Neural cell (in vitro differentiated cells): ENCODE results near the gene MCAM.
A peak's percentile ranks its signal among the peaks of the same experiment; 100 is the strongest.

ENCODE experiments used
- EP300 ChIP-seq: fragments of 450-650 bp; conservative IDR thresholded peaks from 2 replicates; pipeline ENCODE4 v1.6.1; 2014; ENCODE audit warnings: antibody characterized with exemption, mild to moderate bottlenecking, moderate library complexity; ENCODE audit not compliant: poor library complexity, severe bottlenecking
- EZH2 ChIP-seq: fragments of 200-600, 300-800 bp; shearing (Covaris generic), sonication (generic); IDR thresholded peaks from 2 replicates; pipeline ENCODE4 v1.6.1; 2014; ENCODE audit warnings: antibody characterized with exemption, low read length, borderline replicate concordance, mild to moderate bottlenecking; ENCODE audit not compliant: insufficient read depth, poor library complexity, severe bottlenecking
- POLR2AphosphoS5 ChIP-seq: IDR thresholded peaks from 2 replicates; pipeline ENCODE4 v1.6.1; 2012
- RAD21 ChIP-seq: fragments of 450-650 bp; conservative IDR thresholded peaks from 2 replicates; pipeline ENCODE4 v1.6.1; 2014; ENCODE audit warnings: antibody characterized with exemption, mild to moderate bottlenecking, moderate library complexity
- TF ChIP-seq, protein P1 (sequence below): fragments of 450-650 bp; IDR thresholded peaks from 2 replicates; pipeline ENCODE4 v1.5.1; 2014; ENCODE audit warnings: antibody characterized with exemption, mild to moderate bottlenecking, moderate library complexity; ENCODE audit not compliant: poor library complexity, severe bottlenecking
- TF ChIP-seq, protein P2 (sequence below): IDR thresholded peaks from 2 replicates; pipeline ENCODE4 v1.6.1; 2012; ENCODE audit warnings: borderline replicate concordance

DNA sequence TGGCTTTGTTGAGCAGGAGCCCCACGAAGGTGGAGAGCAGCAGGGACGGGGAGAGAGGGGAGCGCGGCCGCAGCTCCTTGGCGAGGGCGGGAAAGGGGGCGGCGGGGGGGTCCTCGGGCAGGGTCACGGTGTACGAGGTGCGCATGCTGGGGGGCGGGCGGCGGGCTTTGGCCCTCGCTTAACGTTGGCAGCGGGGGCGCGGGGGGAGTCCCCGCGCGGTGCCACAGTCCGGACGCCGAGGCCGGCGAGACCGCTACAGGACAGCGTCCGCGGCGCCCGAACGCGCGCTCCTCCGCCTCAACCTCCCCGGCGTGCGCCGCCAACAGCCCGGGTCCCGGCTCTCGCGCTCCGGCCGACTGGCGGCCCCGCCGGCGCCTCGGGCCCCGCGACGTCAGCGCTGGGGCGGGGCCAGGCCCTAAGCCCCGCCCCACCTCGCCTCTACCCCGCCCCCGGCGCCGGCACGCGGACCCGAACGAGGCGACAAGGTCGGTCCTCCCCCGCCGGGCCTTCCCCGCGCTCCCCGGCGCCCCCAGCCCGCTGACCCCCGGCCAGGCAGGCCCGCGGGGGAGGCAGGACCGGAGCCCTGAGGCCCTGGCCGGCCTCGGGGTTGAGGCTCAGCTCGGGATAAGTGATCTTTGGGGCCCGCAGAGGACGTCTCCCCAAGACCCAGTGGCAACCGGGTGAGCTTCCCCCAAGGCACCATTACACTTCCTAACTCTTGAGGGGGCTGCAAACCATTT is 47.1 kb upstream of the MCAM start:
- TF ChIP-seq, protein P1, sequence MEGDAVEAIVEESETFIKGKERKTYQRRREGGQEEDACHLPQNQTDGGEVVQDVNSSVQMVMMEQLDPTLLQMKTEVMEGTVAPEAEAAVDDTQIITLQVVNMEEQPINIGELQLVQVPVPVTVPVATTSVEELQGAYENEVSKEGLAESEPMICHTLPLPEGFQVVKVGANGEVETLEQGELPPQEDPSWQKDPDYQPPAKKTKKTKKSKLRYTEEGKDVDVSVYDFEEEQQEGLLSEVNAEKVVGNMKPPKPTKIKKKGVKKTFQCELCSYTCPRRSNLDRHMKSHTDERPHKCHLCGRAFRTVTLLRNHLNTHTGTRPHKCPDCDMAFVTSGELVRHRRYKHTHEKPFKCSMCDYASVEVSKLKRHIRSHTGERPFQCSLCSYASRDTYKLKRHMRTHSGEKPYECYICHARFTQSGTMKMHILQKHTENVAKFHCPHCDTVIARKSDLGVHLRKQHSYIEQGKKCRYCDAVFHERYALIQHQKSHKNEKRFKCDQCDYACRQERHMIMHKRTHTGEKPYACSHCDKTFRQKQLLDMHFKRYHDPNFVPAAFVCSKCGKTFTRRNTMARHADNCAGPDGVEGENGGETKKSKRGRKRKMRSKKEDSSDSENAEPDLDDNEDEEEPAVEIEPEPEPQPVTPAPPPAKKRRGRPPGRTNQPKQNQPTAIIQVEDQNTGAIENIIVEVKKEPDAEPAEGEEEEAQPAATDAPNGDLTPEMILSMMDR: no peak
- TF ChIP-seq POLR2AphosphoS5 (peak; percentile 18), RAD21 (no peak), EZH2 (no peak), EP300 (no peak)
- TF ChIP-seq, protein P2, sequence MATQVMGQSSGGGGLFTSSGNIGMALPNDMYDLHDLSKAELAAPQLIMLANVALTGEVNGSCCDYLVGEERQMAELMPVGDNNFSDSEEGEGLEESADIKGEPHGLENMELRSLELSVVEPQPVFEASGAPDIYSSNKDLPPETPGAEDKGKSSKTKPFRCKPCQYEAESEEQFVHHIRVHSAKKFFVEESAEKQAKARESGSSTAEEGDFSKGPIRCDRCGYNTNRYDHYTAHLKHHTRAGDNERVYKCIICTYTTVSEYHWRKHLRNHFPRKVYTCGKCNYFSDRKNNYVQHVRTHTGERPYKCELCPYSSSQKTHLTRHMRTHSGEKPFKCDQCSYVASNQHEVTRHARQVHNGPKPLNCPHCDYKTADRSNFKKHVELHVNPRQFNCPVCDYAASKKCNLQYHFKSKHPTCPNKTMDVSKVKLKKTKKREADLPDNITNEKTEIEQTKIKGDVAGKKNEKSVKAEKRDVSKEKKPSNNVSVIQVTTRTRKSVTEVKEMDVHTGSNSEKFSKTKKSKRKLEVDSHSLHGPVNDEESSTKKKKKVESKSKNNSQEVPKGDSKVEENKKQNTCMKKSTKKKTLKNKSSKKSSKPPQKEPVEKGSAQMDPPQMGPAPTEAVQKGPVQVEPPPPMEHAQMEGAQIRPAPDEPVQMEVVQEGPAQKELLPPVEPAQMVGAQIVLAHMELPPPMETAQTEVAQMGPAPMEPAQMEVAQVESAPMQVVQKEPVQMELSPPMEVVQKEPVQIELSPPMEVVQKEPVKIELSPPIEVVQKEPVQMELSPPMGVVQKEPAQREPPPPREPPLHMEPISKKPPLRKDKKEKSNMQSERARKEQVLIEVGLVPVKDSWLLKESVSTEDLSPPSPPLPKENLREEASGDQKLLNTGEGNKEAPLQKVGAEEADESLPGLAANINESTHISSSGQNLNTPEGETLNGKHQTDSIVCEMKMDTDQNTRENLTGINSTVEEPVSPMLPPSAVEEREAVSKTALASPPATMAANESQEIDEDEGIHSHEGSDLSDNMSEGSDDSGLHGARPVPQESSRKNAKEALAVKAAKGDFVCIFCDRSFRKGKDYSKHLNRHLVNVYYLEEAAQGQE: no peak
